Neural cell (in vitro differentiated cells): ENCODE measurements around the gene CREBL2.

Experiments used
- CTCF ChIP-seq: fragments of 450-650 bp; IDR thresholded peaks from 2 replicates; pipeline ENCODE4 v1.5.1; 2014; ENCODE audit warnings: antibody characterized with exemption, mild to moderate bottlenecking, moderate library complexity; ENCODE audit not compliant: poor library complexity, severe bottlenecking
- EP300 ChIP-seq: fragments of 450-650 bp; conservative IDR thresholded peaks from 2 replicates; pipeline ENCODE4 v1.6.1; 2014; ENCODE audit warnings: antibody characterized with exemption, mild to moderate bottlenecking, moderate library complexity; ENCODE audit not compliant: poor library complexity, severe bottlenecking
- MXI1 ChIP-seq: fragments of 450-650 bp; conservative IDR thresholded peaks from 2 replicates; pipeline ENCODE4 v1.6.1; 2014; ENCODE audit warnings: antibody characterized with exemption, mild to moderate bottlenecking; ENCODE audit not compliant: poor library complexity, severe bottlenecking
- POLR2AphosphoS5 ChIP-seq: IDR thresholded peaks from 2 replicates; pipeline ENCODE4 v1.6.1; 2012
- TAF1 ChIP-seq: IDR thresholded peaks from 2 replicates; pipeline ENCODE4 v1.6.1; 2012; ENCODE audit warnings: low read depth

GRCh38 chr12:12620730-12621315 is 9.1 kb downstream of the CREBL2 start:
- no peak for TF ChIP-seq TAF1
- TF ChIP-seq POLR2AphosphoS5 = no peak
- TF ChIP-seq MXI1 = no peak
- TF ChIP-seq CTCF = no peak
- no peak for TF ChIP-seq EP300
